Sciatic nerve (tissue), 2 donors: ENCODE data around the gene MUC5AC. TPM values are rescaled to one million over a fixed set of nuclear protein-coding genes. Genes with fewer than 3 reads are reported as not detected.
"Not testable (repeated sequence)": the region's sequence is repeated elsewhere in the genome, so short reads cannot be mapped to it uniquely, and the experiment has no call there.

Experiments used
- ATAC-seq: fragments of 200-7000 bp; cut with Tn5 transposase; one replicate; pipeline ENCODE4 v1.9.1; 2020; ENCODE audit warnings: mild to moderate bottlenecking, moderate library complexity
- DNase-seq: peaks from one replicate; pipeline ENCODE4 v3.0.0-alpha.2; 2020; ENCODE audit warnings: low spot score
- intact Hi-C: fragments of 100-400 bp; cut with DNase I; formaldehyde crosslinking; loops from one replicate; pipeline ENCODE4 v1.14.2; 2022
- total RNA-seq: library from RNA; stranded (reverse); fragmentation: NEBNext Ultra II Directional; extraction: Animal tissue kit (Norgen Biotek cat#: 25700); gene quantifications from one replicate; pipeline ENCODE4 v1.2.1, GENCODE V29; 2021
- donor health status: DM: no; HTN: no; CAD: no.
- donor health status: DM: no; HTN: no; CAD: no.

The MUC5AC gene
- total RNA-seq, 1 donor from 2014 or later = 0.27 TPM

DNA sequence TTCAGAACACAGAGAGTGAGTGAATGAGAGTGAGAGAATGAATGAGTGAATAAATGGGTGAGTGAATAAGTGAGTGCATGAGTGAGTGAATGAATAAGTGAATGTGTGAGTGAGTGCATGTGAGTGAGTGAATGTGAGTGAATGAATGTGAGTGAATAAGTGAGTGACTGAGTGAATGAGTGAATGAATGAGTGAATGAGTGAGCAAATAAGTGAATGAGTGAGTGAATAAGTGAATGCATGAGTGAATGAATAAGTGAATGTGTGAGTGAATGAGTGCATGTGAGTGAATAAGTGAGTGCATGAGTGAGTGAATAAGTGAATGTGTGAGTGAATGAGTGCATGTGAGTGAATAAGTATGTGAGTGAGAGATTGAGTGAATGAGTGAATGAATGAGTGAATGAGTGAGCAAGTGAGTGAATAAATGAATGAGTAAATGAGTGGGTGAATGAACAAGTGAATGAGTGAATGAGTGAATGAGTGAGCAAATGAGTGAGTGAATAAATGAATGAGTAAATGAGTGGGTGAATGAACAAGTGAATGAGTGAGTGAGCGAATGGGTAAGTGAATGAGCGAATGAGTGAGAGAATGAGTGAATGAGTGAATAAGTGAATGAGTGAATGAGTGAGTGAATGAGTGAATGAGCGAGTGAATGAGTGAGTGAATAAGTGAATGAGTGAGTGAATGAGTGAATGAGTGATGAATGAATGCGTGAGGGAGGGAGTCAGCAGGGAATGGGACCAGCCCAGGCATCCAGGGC lies 43.8 kb downstream of the MUC5AC start:
- ATAC-seq (no peak), DNase-seq (no peak)
- intact Hi-C loops = loop anchor here (2.0 to 10.0 kb wide), 2 partner anchors 313 to 383 kb away; partner anchors contain the start of gene KRTAP5-1

DNA sequence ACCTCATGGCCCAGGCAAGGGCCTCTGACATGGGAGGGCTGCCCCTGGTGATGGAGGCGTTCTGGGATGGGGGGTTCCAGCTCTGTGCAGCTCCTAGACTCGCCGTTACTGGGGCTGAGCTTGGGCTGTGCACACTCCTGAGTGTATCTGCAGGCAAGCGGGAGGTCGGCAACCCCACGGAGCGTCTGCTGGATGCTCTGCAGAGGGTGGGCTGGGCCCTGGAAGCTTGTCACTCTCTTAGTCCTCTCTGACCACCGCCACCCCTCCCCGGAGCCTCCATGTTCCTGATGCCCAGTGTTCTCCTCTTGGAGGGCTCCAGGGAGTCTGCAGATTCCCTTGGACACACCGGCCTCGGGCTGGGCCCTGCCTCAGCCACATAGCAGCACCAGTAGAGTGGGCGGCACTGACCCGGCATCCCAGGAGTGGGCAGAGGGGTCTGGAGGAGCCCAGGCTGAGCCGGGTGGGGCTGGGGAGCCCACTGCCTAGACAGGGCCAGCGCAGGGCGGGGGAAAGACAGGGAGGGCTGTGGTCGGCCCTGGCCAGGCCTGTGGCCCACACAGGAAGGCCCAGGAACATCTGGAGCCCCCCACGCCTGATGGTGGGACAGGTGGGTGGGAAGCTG lies 44.5 kb downstream of the MUC5AC start:
- ATAC-seq = peak; percentile 13
- peak; percentile 57 for DNase-seq
- intact Hi-C loops = loop anchor here (2.0 to 10.0 kb wide), 2 partner anchors 313 to 383 kb away; partner anchors contain the start of gene KRTAP5-1

- peak; percentile 82 for DNase-seq
- peak; percentile 87 for ATAC-seq
- intact Hi-C loops = loop anchor here (2.0 to 10.0 kb wide), 2 partner anchors 312 to 382 kb away; partner anchors contain the start of gene KRTAP5-1
These were observed 45.2 kb downstream of the MUC5AC start for GRCh38 chr11:1202776-1203504.

DNA sequence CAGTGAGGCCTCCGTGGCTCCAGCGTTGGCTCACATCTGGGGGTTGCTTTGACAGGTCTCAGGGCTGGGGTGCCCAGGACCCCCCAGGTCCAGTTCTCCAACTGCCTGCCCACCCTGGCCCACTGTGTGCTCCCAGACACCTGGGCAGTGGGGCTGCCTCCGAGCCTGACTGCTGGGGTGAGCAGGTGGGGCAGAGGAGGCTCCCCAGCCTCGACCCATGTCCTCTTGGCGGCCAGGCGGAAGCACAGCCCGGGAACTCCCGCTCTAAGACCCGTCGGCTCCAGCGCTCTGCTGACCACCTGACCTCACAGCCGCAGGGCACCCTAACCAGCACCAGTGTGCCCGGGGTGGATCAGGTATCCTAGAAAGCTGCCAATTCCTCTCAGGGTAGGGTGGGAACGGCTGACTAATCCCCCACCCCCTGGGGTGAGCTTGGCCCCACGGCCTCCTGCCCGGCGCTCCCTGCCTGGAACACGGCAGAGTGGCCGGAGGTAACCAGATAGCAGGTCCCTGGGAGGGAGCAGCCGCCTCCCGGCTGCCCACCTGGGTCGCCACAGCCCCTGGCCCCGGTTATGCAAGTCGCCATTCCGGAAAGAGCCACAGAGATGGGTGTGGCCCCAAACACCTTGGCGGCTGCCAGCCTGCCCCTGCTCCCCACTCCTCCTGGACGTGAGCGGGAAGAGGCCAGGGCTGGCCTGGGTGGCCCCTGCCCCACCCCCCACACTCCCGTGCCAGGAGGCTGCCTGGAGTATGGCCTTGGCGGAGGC lies 45.9 kb downstream of the MUC5AC start:
- intact Hi-C loops = loop anchor here (2.0 to 10.0 kb wide), 2 partner anchors 311 to 381 kb away; partner anchors contain the start of gene KRTAP5-1
- peak; percentile 52 for DNase-seq
- no peak for ATAC-seq

GRCh38 chr11:1204381-1205101 lies 46.8 kb downstream of the MUC5AC start:
- DNase-seq = peak; percentile 52
- intact Hi-C loops = loop anchor here (10.0 kb wide), 1 partner anchor 380 kb away; the partner anchor contains the start of gene KRTAP5-1
- ATAC-seq = no peak

- DNase-seq = peak; percentile 34
- intact Hi-C loops = loop anchor here (10.0 kb wide), 1 partner anchor 379 kb away; the partner anchor contains the start of gene KRTAP5-1
- no peak for ATAC-seq
These were observed 47.6 kb downstream of the MUC5AC start for GRCh38 chr11:1205121-1205986.

DNA sequence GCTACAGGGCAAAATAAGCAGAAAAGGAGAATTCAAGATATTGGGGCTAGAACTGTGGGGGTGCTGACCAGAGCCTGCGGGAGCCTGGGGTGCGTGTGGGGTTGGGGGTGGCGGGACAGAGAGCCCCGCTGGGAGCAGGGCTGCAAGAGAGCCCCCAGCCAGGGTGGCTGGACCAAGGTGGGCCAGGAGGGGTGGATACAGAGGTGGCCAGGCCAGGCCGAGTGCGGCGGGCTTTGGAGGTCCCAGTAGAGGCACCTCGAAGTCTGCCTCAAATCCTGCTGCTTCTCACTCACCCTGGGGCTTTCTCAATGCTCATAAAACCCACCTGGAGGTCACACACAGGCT lies 48.2 kb downstream of the MUC5AC start:
- DNase-seq (peak; percentile 33), ATAC-seq (no peak)
- intact Hi-C loops = loop anchor here (10.0 kb wide), 1 partner anchor 379 kb away; the partner anchor contains the start of gene KRTAP5-1

DNA sequence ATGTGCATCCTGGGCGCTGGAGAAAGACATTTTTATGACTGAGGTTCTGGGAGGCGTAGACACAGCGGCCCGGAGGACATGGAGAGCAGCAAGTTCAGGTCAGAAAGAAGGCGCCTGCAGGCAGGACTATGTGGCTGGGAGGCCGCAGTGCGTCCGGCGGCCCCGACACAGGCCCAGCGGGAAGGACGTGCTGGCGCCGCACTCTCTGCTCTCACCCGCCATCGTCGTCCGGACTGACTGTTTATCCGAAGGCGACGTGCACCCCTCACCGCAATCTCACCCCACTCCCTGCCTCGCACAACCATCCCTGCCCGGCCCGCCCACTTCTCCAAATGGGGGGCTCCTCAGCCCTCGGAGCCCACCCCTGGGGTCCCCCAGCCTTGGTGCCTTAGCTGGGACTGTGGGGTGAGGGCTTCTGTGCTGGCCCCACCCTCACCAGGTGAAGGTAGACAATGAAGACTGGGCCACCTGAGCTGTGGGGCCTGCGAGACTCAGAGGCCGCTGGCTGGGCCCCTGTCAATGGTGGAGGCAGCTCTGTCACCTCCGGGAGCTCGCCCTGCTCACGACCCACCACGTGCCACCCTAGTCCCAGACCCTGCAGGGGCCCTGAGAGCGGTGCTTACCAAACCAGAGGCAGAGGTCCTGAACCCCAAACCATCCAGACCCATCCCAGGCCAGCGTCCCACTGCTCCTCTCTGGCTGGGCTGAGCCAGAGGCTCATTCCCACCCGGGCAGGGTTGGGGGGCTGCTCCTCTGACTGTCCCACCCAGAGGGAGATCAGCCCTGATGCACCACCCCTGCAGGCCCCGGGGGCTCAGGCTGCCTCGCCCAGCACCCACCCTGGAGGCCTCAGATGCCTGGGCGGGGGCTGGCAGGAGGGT lies 48.9 kb downstream of the MUC5AC start:
- ATAC-seq (no peak), DNase-seq (peak; percentile 51)
- intact Hi-C loops = loop anchor here (10.0 kb wide), 1 partner anchor 378 kb away; the partner anchor contains the start of gene KRTAP5-1

DNA sequence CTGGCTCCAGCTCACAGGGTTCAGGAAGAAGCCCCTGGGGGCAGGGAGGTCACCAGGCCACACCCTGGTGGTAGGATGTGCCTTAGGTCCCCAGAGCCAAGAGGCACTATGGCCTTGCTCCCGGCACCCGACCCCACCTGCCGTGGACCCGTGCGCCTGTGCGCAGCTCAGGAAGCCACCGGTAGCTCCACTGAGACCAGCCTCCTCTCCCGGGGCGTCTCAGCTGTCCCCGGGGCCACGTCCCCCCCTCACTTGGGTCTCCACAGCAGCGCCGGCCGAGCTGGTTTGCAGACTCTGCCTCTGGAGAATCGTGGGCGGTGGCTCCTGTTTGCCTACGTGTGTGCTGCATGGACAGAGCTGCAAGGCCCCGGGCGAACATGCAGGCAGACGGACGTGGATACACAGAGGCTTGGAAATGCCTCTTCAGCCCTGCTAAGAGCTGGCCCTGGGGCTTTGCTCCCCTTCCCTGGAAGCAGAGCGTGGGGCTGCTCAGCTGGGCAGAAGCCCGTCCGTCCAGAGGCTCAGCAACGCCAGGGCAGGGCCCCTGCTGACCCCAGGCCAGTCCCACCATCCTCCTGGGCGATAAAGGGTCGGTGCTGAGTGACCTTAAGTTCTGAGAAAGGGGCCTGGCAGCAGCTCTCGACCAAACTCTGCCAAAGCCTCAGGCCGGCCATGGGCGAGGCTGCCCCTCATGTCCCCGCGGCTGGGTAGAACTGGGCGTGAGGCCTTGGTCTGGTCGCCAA lies 49.8 kb downstream of the MUC5AC start:
- ATAC-seq = no peak
- DNase-seq = peak; percentile 53
- intact Hi-C loops = loop anchor here (10.0 kb wide), 1 partner anchor 377 kb away; the partner anchor contains the start of gene KRTAP5-1

- no peak for DNase-seq
These were observed 50.3 kb downstream of the MUC5AC start for GRCh38 chr11:1208144-1208393.

GRCh38 chr11:1208394-1209261 lies 50.9 kb downstream of the MUC5AC start:
- no peak for ATAC-seq
- intact Hi-C loops = loop anchor here (10.0 kb wide), 1 partner anchor 376 kb away; the partner anchor contains the start of gene KRTAP5-1
- DNase-seq = peak; percentile 44

More at GRCh38 chr11:1208144-1208393, 50.3 kb downstream of the MUC5AC start:
- intact Hi-C loops = loop anchor here (10.0 kb wide), 1 partner anchor 377 kb away; the partner anchor contains the start of gene KRTAP5-1
- peak; percentile 18 for ATAC-seq

- DNase-seq (peak; percentile 21), ATAC-seq (no peak)
- intact Hi-C loops = loop anchor here (10.0 kb wide), 1 partner anchor 375 kb away; the partner anchor contains the start of gene KRTAP5-1
These were observed 51.8 kb downstream of the MUC5AC start for GRCh38 chr11:1209371-1210057.

GRCh38 chr11:1211838-1212237 lies 54.1 kb downstream of the MUC5AC start:
- ATAC-seq (no peak), DNase-seq (no peak)
- intact Hi-C loops = no loop called here

DNA sequence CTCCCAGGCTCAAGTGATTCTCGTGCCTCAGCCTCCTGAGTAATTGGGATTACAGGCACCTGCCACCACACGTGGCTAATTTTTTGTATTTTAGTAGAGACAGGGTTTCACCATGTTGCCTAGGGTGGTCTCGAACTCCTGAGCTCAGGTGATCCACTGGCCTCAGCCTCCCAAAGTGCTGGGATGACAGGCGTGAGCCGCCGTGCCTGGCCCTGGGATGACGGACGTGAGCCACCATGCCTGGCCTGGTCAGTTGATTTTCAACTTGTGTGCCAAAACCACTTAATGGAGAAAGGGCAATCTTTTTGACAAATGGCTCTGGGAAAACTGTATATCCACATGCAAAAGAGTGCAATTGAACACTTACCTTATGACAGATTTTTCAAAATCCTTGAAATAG lies 58.1 kb downstream of the MUC5AC start:
- intact Hi-C loops, DNase-seq, ATAC-seq: not testable (repeated sequence)
